NB4 (cell line): ENCODE data around the gene IRX4.

Experiments used
- POLR2A ChIP-seq: IDR thresholded peaks from 2 replicates; pipeline ENCODE4 v1.6.1; 2011; ENCODE audit warnings: mild to moderate bottlenecking; ENCODE audit not compliant: insufficient read length; ENCODE audit errors: extremely low read depth
- TF ChIP-seq, protein P1 (sequence below): IDR thresholded peaks from one replicate; pipeline ENCODE4 v1.5.1; 2012; ENCODE audit warnings: low read depth, low read length
- TF ChIP-seq, protein P2 (sequence below): IDR thresholded peaks from 2 replicates; pipeline ENCODE4 v1.6.1; 2011; ENCODE audit warnings: low read depth, low read length

GRCh38 chr5:1874771-1875220 is 7.9 kb downstream of the IRX4 start:
- TF ChIP-seq, protein P1, sequence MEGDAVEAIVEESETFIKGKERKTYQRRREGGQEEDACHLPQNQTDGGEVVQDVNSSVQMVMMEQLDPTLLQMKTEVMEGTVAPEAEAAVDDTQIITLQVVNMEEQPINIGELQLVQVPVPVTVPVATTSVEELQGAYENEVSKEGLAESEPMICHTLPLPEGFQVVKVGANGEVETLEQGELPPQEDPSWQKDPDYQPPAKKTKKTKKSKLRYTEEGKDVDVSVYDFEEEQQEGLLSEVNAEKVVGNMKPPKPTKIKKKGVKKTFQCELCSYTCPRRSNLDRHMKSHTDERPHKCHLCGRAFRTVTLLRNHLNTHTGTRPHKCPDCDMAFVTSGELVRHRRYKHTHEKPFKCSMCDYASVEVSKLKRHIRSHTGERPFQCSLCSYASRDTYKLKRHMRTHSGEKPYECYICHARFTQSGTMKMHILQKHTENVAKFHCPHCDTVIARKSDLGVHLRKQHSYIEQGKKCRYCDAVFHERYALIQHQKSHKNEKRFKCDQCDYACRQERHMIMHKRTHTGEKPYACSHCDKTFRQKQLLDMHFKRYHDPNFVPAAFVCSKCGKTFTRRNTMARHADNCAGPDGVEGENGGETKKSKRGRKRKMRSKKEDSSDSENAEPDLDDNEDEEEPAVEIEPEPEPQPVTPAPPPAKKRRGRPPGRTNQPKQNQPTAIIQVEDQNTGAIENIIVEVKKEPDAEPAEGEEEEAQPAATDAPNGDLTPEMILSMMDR: no peak
- TF ChIP-seq, protein P2, sequence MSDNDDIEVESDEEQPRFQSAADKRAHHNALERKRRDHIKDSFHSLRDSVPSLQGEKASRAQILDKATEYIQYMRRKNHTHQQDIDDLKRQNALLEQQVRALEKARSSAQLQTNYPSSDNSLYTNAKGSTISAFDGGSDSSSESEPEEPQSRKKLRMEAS: no peak
- TF ChIP-seq POLR2A: no peak
